Osteocyte (in vitro differentiated cells): ENCODE measurements around the gene TMCO4. TPM values are rescaled to one million over a fixed set of nuclear protein-coding genes. Genes with fewer than 3 reads are reported as not detected.

Experiments used
- DNase-seq: peaks from one replicate; pipeline ENCODE4 v3.0.0; 2021; ENCODE audit warnings: mixed read lengths; ENCODE audit not compliant: unreplicated experiment; ENCODE audit errors: extremely low spot score
- H3K27ac Mint-ChIP-seq: one replicate; pipeline ENCODE4 v1.8.0; 2021; ENCODE audit warnings: mild to moderate bottlenecking, mixed read lengths; ENCODE audit not compliant: unreplicated experiment
- H3K27me3 Mint-ChIP-seq: one replicate; pipeline ENCODE4 v1.8.0; 2021; ENCODE audit warnings: mixed read lengths; ENCODE audit not compliant: unreplicated experiment
- H3K36me3 Mint-ChIP-seq: one replicate; pipeline ENCODE4 v1.8.0; 2021; ENCODE audit warnings: mixed read lengths; ENCODE audit not compliant: unreplicated experiment
- H3K4me1 Mint-ChIP-seq: one replicate; pipeline ENCODE4 v1.8.0; 2021; ENCODE audit warnings: mixed read lengths; ENCODE audit not compliant: unreplicated experiment
- H3K4me3 Mint-ChIP-seq: one replicate; pipeline ENCODE4 v1.8.0; 2021; ENCODE audit warnings: mild to moderate bottlenecking, moderate library complexity, mixed read lengths; ENCODE audit not compliant: unreplicated experiment
- H3K9me3 Mint-ChIP-seq: one replicate; pipeline ENCODE4 v1.8.0; 2021; ENCODE audit warnings: mixed read lengths; ENCODE audit not compliant: unreplicated experiment
- CTCF ChIP-seq: fragments of 200-600 bp; sonication (generic); IDR thresholded peaks from 2 replicates; pipeline ENCODE4 v1.5.0; 2021; ENCODE audit warnings: antibody characterized with exemption, mild to moderate bottlenecking, moderate library complexity
- total RNA-seq: library from RNA; stranded (reverse); gene quantifications from 2 replicates; pipeline ENCODE4 v1.2.1, GENCODE V29; 2021

The TMCO4 gene
- total RNA-seq, 1 donor from 2014 or later = 12.1 TPM

DNA sequence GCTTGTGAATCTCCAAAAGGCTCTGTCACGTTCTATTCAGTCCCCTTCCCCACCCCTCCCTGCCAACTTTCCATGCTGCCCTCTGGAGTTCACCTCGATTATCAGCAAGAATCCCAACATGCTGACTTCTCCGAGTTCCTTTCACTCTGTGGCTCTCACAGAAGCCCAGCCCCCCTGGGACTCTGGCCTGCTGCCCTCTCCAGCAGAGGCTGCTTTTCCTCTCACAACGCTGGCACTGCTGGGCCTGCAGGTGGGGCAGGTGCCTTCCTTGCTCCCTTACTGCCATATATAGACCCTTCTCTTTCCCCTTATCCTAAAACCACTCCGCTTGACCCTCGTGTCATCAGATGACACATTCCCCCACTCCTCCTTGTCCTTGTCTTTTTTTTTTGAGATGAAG is 25.6 kb upstream of the TMCO4 start:
- TF ChIP-seq CTCF = no peak
- Mint-ChIP-seq H3K27me3 (no peaks in the 10 kb centered on the region), H3K27ac (no peak overlapping the region), H3K9me3 (peaks cover 4% of the 10 kb centered on the region), H3K4me3 (no peak overlapping the region), H3K36me3 (no peaks in the 10 kb centered on the region), H3K4me1 (peaks cover 8% of the 10 kb centered on the region)
- no peak for DNase-seq

GRCh38 chr1:19824541-19824940 is 24.8 kb upstream of the TMCO4 start:
- no peak overlapping the region for H3K27ac Mint-ChIP-seq

DNA sequence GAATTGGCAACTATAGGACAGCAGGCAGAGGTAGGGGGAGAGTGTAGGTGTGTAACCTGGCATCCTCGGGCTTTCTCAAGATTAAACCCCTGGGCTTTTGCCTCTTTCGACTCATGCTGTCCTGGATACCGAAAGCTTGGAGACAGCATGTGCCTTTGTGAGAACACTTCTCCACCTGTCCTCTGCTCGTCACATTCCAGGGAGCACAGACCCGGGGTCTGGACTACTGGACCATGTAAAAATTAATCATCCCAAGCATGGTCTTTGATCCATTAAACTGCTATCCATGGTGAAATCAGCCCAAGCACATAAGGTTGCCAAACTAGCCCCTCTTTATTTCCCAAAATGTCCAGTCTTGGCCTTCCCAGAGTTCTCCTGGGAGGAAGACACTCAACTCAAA is 24.3 kb upstream of the TMCO4 start:
- H3K36me3 Mint-ChIP-seq = no peaks in the 10 kb centered on the region
- DNase-seq = no peak
- no peaks in the 10 kb centered on the region for H3K27me3 Mint-ChIP-seq
- TF ChIP-seq CTCF = no peak
- peaks cover 4% of the 10 kb centered on the region for H3K9me3 Mint-ChIP-seq
- no peak overlapping the region for H3K4me3 Mint-ChIP-seq
- peaks cover 8% of the 10 kb centered on the region for H3K4me1 Mint-ChIP-seq
- H3K27ac Mint-ChIP-seq = no peak overlapping the region

More at GRCh38 chr1:19824541-19824940, 24.8 kb upstream of the TMCO4 start:
- H3K36me3 Mint-ChIP-seq = no peaks in the 10 kb centered on the region
- TF ChIP-seq CTCF = no peak
- H3K27me3 Mint-ChIP-seq = no peaks in the 10 kb centered on the region
- H3K9me3 Mint-ChIP-seq = peaks cover 4% of the 10 kb centered on the region
- peaks cover 8% of the 10 kb centered on the region for H3K4me1 Mint-ChIP-seq
- no peak for DNase-seq
- no peak overlapping the region for H3K4me3 Mint-ChIP-seq

DNA sequence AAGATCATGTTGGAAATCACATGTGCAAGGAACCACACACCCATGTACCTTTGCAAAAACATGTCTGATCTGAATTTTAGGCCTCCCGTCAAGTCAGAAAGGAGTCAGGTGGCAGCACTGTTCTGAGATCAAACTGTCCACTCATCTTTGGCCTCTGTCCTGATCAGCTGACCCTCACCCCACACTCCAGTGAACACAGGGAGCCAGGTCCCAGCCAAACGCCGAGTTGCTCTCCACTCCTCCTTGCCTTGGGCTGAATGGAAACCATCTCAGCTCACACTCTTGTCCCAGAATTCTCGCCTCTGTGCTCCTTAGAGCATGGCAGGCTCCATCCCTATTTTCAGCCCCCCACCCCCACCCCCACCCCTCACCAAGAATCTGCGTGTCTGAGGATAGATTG is 20.0 kb upstream of the TMCO4 start:
- H3K27me3 Mint-ChIP-seq = no peaks in the 10 kb centered on the region
- no peak overlapping the region for H3K27ac Mint-ChIP-seq
- no peak for DNase-seq
- H3K9me3 Mint-ChIP-seq = no peaks in the 10 kb centered on the region
- H3K36me3 Mint-ChIP-seq = no peaks in the 10 kb centered on the region
- TF ChIP-seq CTCF = no peak
- H3K4me1 Mint-ChIP-seq = peaks cover 3% of the 10 kb centered on the region
- H3K4me3 Mint-ChIP-seq = no peak overlapping the region

- Mint-ChIP-seq H3K9me3 (no peaks in the 10 kb centered on the region), H3K27me3 (no peaks in the 10 kb centered on the region), H3K27ac (no peak overlapping the region), H3K36me3 (no peaks in the 10 kb centered on the region), H3K4me1 (no peaks in the 10 kb centered on the region), H3K4me3 (no peak overlapping the region)
- DNase-seq = no peak
- no peak for TF ChIP-seq CTCF
These were observed 18.6 kb upstream of the TMCO4 start for GRCh38 chr1:19818324-19818723.
